GM21515 (cell line): ENCODE data around the gene KMT2D.

Experiments
- ATAC-seq: cut with Tn5 transposase; IDR thresholded peaks from one replicate; pipeline ENCODE4 v1.9.1; 2021; ENCODE audit not compliant: unreplicated experiment

Gene KMT2D

DNA sequence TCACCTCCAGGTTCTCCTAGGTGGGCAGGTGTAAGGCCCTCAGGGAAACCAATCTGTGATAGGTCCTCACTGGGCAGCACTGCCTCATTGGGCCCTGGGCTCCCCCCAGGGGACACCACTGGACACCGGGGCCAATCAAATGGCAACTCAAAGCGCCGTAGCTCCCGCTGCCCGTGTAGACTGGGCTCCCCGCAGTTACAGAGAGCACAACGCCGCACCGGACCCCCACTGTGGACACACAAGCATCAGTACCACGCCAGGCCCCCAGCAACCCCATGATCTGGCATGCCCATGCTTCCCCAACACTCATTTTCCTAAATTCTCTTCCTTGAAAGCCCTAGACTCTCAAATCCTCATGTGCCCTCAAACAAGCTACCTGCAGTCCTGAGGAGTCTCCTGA lies 6.1 kb downstream of the KMT2D start:
- no peak for ATAC-seq

DNA sequence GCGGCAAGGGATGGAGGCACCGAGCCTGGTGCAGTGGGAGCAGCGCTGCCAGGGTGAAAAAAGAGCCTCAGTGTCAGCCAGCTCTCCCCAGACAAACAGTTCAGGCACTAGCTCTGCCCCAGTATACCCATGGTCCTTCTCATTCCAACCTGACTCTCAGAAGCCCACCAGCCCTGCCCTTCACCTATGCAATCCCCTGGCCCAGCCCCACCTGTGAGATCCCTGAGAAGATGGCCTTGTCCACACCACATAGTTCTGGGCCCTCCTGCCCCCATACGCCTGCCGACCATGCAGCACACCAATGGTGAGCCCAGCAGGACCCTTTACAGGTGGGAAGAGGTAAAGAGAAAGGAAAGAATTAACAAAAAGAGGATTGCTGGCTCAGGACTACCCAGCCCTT lies 6.5 kb downstream of the KMT2D start:
- ATAC-seq, result no peak

DNA sequence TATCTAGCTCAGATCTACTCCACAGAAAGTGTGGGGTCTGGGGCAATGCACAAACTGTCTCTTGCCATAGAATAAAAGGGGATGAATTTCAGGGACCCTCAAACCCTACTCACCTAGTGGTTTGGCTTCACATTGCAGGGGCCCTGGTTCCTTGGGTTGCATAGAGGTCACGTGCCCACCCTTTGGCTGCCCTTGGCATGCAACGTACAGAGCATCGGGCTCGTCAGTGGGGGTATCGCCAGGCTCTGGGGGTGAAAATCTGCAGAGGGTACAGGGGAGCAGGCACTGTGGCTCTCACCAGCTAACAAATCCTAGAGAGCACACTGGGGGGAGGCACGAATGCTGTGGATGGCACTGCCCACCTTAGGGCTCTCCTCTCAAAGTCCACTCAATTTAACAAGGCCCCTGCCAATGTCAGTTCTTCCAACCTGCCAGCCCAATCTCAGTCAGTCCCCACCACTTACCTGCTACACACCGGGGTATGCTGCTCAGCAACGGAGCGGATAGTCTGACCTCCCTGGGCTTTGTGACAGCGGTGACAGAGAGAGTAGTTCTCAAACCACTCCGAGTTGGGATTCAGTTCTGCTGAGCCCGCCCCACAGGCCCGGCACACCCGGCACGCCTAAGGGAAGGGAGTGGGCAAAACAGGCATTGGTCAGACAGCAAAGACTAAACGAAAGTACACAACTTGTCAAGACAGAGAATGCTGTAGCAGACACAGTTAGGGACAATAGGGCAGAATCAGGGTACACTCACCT lies 8.0 kb downstream of the KMT2D start:
- ATAC-seq, result no peak

DNA sequence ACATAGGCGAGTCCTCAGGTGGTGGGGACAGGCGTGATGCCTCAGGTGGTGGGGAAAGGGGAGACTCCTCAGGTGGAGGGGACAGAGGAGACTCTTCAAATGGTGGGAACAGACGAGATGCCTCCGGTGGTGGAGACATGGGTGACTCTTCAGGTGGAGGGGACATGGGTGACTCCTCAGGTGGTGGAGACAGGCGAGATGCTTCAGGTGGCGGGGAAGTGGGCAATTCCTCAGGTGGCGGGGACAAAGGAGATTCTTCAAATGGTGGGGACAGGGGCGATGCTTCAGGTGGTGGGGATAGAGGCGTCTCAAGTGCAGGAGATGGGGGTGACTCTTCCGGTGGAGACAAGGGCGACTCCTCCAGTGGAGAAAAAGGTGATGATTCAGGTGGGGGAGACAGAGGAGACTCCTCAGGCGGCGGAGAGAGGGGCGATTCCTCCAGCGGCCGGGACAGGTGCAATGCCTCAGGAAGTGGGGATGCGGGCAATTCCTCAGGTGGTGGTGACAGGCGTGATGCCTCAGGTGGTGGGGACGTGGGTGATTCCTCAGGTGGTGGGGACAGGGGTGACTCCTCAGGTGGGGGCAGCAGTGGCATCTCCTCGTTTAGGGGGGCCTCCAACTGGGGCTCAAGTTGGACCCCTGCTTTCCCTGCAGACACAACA lies 8.7 kb downstream of the KMT2D start:
- ATAC-seq, result no peak

DNA sequence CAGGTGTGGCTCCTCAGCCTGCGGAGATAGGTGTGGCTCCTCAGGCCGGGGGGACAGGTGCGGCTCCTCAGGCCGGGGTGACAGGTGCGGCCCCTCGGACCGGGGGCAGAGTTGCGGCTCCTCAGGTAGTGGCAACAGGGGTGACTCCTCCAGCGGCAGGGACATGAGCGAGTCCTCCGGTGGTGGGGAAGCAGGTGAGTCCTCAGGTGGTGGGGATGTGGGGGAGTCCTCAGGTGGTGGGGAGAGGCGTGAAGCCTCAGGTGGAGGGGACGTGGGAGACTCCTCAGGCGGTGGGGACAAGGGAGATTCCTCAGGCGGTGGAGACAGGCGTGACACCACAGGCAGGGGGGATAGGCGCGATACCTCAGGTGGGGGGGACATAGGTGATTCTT lies 9.2 kb downstream of the KMT2D start:
- no peak for ATAC-seq

DNA sequence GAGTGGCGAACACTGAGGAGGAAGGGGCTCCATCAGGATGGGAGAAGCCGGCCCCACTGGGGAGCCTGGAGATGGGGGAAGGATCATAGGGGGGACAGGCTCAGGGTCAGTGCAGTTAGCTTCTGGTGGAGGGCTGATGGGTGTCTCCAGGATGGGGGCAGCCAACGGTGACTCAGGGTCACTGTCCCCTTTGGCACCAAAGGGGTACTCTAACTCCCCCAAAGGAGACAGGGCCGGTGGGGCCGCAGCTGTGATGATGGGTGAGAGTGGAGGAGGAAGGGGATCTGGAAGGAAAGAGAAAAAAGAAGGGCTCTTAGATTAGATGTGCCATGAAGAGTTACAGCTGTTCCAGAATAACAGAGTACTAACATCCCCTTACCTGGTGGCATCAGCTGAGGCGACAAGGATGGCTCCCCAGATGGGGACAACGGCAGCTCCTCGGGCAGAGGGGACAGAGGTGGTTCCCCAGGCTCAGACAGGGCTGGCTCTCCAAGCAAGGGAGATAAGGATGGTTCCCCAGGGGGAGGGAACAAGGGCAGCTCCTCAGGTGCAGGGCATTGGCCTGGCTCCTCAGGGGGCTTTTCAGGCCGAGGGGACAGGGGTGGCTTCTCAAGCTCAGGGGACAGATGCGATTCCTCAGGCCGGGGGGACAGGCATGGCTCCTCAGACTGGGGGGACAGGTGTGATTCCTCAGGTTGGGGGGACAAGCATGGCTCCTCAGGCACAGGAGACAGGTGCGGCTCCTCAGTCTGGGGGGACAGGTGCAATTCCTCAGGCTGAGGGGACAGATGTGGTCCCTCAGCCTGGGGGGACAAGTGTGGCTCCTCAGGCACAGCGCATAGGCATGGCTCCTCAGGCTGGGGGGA lies 9.9 kb downstream of the KMT2D start:
- no peak for ATAC-seq

DNA sequence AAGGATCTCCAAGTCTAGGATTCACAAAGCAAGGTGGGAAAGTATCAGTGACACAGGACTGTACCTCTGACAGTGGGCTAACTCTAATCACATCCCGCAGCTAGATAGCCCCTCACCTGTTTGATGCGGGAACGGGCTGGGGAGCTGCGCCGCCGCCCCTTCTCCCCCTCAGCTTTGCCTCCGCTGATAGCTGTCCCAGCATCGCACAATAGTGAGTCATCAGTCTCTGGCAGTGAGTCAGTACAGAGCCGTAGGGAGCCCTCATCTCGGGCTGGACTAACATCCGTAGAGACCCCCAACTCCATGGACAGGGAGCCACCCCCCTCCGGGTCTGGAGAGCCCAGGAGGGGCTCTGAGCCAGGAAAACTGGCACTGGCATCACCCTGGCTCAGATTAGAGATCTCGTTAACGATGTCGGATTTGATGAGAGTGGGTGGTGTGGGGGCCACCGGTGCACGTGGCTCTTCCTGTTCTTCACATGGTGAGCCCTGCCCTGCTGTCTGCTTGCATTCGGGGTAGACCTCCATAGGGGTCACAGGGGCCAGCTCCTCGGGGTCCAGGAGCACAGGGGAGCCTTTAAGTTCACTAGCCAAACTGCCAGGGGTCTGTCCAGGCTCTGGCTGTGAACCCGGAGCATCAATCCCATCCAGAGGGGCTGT lies 10.9 kb downstream of the KMT2D start:
- no peak for ATAC-seq

DNA sequence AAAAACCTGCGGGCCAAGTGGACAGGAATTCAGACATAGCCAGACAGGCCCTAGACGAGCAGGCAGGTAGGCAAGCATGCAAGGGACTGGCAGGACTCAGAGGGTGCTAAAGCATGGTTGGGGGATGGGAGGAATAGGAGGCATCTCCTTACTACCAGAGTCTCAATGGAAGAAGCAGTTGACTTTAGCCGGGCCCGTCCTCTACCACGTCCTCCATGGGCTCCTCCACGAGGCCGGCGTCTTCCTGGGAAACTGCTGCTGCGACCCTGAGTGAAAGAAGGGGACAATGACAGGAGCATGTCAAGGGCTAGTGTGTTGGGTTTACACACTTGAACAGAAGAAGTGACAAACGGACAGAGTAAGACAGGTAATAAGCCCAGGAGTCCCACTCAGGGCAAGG lies 11.6 kb downstream of the KMT2D start:
- ATAC-seq, result no peak

DNA sequence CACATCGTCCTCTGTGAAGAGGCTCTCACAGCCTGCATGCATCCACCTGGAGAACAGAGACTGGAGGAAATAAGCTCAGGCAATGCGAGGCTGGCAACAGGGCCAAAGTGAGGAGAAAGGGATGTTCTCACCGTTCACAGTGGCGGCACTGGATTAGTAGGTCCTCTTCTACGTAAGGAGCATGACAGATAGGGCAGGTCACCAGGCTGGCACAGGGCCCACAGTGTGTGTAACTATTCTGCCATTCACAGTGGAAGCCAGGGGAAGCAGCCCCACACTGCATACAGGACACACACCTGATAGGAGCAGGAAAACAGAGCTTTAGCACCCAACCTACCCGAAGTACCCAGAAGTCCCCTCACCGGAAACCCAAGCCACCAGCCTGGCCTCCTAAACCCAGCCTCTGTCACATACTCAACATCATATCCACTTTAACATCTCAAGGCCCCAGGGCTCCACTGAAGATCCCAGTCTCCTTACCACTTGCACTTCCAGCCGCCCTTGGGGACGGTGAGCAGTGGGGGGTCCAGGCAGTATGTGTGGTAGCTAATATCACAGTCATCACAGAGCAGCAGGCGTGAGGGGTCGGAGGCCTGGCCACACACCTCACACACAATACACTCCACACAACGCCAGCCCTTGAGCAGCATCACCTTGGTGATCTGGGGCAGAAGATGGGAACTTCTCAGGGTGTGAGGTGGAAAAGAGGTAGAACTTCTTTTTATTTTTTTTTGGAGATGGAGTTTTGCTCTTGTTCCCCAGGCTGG lies 14.3 kb downstream of the KMT2D start:
- no peak for ATAC-seq

DNA sequence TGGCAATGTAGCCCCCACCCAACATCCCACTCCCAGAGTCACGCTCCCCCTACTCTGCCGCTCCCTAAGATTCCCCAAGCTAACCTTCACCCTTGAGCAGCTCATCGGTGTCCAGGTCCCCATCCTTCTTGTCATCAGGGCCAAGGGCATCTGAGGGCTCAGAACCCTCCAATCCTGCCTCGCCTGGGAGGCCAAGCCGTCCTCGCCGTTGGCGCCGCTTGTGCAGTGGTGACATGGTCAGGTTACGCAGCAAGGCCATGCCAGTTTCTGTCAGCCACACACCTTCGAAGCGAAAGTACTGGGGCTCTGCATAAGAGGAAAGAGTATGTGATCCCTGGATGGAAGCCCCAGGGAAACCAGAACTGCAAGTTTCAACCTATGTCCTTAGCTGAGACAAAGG lies 15.9 kb downstream of the KMT2D start:
- ATAC-seq, result no peak

DNA sequence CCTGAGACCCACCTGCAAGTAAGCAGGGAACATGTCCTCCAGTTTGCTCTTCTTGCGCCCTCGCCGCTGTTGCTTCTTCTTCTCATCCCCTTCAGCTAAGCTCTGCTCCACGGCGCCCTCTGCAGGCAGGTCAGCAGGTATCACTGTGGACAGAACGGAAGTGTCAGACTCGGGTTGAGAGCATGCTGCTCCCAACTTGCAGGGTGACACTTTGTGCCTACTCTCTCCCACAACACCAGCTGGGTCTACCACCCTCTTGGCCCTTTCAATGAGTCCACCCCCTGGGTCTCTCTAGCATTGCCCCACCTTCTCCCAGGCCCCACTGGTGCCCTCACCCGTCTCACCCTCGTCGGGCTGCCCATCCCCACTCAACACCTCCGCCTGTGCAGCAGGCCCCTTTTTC lies 16.7 kb downstream of the KMT2D start:
- no peak for ATAC-seq

DNA sequence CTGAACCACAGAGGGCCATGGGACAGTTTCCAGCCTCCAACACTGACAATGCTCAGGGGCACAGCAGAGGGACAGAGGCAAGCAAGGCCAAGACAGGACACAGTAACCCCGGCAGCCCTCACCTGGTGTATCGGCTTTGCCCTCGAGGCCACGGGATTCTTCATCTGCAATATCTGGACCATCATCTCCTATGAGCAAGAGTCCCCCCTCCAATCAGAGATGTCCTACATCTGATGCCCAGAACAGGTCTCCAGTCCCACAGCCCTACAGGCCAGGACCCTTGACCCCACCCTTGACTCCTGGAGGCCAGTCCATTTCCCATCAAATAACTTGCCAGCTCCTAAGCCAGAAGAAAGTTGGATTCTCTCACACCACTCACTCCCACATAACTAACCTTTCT lies 17.4 kb downstream of the KMT2D start:
- no peak for ATAC-seq

DNA sequence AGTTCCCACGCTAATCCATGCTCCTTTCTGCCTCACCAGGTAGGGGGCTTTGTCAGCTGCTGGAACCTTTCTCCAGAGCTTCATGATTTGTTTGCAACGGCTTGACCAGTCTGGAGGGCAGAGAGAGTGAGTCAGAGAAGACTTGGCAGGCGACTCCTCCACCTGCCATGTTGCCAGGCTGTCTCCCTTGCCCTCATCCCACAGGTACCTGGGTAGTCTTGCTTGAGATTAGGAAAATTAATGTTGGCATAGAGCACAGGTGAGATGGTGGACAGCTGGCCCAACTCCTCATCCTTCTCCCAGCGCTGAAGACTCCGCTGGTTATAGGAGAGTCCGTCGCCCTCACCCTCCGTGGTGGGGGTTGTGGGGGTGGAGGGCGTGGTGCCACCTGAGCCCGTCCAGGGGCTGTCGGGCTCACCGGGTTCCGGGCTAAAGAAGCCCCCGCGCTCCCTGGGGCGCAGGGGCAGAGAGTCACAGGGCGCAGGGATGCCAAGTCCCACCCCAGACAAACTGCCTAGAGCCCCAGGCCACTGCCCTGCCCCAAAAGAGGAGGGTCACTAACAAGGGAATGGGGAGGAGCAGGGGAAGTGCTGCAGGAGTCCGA lies 18.6 kb downstream of the KMT2D start:
- ATAC-seq, result no peak

DNA sequence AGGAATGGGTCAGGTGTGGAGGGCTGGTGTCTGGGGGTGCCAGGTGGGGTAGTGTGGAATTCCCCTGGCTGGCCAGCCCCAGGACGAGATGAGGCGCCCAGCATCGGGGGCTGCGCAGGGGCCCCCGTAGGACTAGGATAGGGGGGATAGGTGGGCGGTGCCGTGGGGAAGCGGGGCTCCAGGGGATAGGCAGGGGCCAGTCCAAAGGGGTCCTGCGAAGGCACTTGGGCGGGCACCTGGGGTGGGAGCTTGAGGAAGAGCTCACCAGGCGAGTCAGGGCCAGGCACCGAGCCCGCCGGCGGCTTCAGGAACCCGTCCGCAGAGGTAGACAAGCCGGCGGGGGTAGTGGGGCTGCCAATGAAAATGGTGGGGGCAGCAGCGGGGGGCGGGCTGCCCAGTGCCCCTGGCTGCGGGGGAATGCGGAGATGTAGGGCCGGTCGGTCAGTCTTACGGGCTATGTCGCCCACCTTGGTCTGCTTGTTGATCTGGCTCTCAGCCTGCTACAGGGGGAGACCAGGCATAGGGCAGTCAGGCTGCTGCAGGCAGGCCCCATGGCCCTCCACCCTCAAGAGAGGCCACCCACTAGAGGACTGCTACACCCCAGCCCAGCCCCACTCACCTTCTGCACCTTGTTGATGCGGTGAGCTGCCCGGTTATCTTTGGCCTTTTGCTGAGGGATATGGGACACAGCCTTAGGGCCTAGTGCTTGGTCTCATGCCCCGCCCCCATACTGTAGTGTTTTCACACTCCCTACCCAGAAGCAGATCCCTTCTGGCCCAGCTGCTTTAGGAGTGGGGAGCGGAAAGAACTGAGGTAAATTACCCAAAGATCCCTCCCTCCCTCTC lies 19.3 kb downstream of the KMT2D start:
- ATAC-seq, result no peak

DNA sequence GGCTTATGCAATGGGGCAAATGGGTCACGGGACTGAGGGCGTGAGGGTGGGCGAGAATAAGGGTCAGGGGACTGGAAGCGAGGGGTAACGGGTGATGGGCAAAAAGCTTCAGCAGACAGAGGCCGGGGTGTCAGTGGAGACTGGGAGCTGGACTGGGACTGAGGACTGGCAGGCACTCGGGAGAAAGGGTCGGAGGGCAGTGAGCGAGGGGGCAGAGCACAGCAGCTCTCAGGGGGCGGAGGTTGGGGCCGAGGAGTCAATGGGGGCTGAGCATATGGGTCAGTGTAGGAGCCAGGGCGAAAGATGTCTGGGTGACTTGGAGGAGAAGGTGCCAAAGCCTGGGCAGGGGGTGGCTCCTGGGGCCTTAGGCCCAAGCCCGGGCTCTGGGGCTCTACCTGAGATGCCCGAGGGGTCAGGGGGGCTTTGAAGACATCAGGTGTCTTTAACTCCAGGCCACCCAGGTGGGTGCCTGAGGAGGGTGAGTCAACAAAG lies 20.2 kb downstream of the KMT2D start:
- no peak for ATAC-seq

DNA sequence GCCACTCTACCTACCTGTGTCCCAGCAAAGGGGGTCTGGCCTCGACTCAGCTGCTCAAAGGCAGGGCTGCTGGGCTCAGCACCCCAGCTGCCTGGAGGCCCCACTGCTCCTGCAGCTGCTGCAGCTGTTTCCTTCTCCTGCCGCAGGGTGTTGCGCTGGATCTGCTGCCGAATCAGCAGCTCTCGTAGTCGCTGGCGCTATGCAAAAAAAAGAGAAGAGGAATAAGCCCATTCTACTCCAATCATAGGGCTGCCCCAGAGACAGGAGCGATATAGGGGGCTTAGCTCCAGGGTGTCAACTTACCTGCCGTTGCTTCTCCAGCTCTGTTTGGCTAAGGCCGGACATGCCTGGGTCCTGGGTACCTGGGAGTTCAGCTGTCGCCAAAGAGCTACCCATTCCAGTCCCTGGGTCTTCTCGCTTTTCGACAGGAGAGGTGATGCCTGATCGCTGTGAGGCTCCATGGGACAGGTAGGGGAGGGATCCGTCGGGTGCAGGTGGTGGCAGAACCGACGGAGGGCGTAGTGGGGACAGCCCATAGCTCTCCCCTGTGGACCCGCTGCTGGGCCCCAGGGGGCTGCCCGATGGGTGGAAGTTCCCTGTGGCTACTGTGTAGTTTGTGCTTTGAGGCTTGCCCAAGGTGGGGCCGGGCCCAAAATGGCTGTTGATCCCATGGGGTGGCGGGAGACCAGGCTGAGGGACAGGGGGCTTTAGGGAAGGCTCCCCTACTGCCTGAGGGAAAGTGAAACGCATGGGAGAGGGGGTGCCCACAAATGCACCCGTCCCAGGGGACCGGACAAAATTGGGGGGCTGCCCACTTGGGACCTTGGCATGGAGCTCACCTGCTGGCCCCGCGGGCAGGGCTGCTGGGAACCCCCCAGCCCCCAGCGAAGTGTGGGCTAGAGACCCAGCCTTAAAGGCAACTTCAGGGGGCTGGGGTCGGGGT lies 20.9 kb downstream of the KMT2D start:
- ATAC-seq, result no peak

DNA sequence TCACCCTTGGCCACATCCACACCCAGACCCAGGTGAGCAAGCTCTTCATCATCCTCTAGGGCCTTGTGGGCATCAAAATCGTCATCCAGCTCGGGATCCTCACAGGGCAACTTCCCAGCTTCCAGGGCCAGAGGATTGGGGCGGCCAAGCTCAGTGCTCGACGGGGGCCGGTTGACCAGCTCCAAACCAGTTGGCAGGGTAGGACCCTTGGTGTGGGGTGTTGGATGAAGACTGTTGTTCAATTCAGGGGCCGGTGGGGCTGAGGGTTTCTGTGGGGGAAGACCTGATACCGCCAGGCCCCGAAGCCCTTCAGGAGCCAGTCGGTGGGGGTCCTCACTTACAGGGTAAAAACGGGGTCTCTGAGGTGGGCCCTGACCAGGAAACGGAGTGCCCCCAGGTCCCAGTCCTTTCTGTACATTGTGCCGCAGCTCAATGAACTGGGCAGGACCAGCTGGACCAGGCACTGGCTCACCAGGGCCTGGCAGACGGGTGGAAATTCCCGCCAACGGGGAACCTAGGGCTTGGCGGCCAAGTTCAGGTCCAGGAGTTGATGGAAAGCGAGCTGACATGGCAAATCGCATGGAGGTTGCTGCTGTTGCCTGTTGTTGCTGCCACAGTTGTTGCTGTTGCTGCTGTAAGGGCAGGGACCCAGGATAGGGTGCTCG lies 22.2 kb downstream of the KMT2D start:
- ATAC-seq, result no peak

DNA sequence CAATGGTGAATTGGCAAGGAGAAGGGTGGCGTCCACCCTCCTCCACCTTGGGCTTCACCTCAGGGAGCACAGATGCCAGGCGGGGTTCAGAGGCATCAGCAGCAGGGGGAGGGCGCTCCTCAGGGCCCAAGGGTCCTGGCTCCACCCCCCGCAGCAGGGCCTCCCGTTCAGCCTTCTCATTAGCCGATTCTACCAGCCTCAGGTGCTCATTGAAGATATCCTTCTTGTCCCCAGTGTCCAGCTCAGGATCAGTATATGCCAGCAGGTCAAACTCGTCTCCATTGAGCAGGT lies 22.7 kb downstream of the KMT2D start:
- no peak for ATAC-seq
